ENCODE results near the gene TGM2. TPM values are rescaled to one million over a fixed set of nuclear protein-coding genes. Genes with fewer than 3 reads are reported as not detected.

TGM2 gene
- total and polyA plus RNA-seq, 7 donors = 6.5 to 104 (median 20.7) TPM

- H3K27ac ChIP-seq = no peak overlapping the region
- H3K9me3 ChIP-seq = no peaks in the 10 kb centered on the region
- intact Hi-C loops (cut with DNase I) = no loop called here
- H3K4me1 ChIP-seq = peaks cover 0 to 27% (median 22%) of the 10 kb centered on the region in 4 donors
- peaks cover 0 to 62% (median 24%) of the 10 kb centered on the region in 4 donors for H3K36me3 ChIP-seq
- peak; percentile 25 for DNase-seq
- 17 to 56% methylated on average over 12 of the region's 12 CpGs for WGBS, 2 donors
- H3K27me3 ChIP-seq = no peaks in the 10 kb centered on the region
- H3K4me3 ChIP-seq = no peak overlapping the region
- no peak for TF ChIP-seq POLR2AphosphoS5 (IDR thresholded peaks at IDR 0.05)
- TF ChIP-seq CTCF (IDR thresholded peaks at IDR 0.05) = no peak
- no peak for TF ChIP-seq POLR2A (IDR thresholded peaks at IDR 0.05)
- no peak for TF ChIP-seq EP300 (IDR thresholded peaks at IDR 0.05)
Measured at GRCh38 chr20:38139977-38140753, 24.9 kb downstream of the TGM2 start.

GRCh38 chr20:38139156-38139912 is 25.7 kb downstream of the TGM2 start:
- peaks cover 0 to 18% (median 14%) of the 10 kb centered on the region in 4 donors for H3K4me1 ChIP-seq
- no peak overlapping the region for H3K27ac ChIP-seq
- H3K9me3 ChIP-seq = no peaks in the 10 kb centered on the region
- TF ChIP-seq POLR2AphosphoS5 (IDR thresholded peaks at IDR 0.05) (no peak), CTCF (IDR thresholded peaks at IDR 0.05) (no peak), EP300 (IDR thresholded peaks at IDR 0.05) (no peak), POLR2A (IDR thresholded peaks at IDR 0.05) (no peak)
- WGBS, 2 donors = 93% methylated on average over 25 of the region's 25 CpGs
- no peak overlapping the region for H3K4me3 ChIP-seq
- peak; percentile 41 for DNase-seq
- no peaks in the 10 kb centered on the region for H3K27me3 ChIP-seq
- intact Hi-C loops (cut with DNase I) = no loop called here
- peaks cover 0 to 62% (median 24%) of the 10 kb centered on the region in 4 donors for H3K36me3 ChIP-seq

- intact Hi-C loops (cut with DNase I) = no loop called here
- Histone ChIP-seq H3K27ac (no peak overlapping the region), H3K4me1 (peaks cover 0 to 7% (median 3%) of the 10 kb centered on the region in 4 donors), H3K9me3 (no peaks in the 10 kb centered on the region), H3K36me3 (peaks cover 0 to 65% (median 26%) of the 10 kb centered on the region in 4 donors), H3K4me3 (no peak overlapping the region), H3K27me3 (no peaks in the 10 kb centered on the region)
- 94 to 95% methylated on average over 15 of the region's 15 CpGs for WGBS, 2 donors
- TF ChIP-seq POLR2A (IDR thresholded peaks at IDR 0.05) = no peak
- no peak for TF ChIP-seq EP300 (IDR thresholded peaks at IDR 0.05)
- TF ChIP-seq CTCF (IDR thresholded peaks at IDR 0.05) = no peak
- TF ChIP-seq POLR2AphosphoS5 (IDR thresholded peaks at IDR 0.05) = no peak
- peak; percentile 48 for DNase-seq
Measured at GRCh38 chr20:38138086-38138778, 26.8 kb downstream of the TGM2 start.

GRCh38 chr20:38137441-38138037 is 27.5 kb downstream of the TGM2 start:
- Histone ChIP-seq H3K27me3 (no peaks in the 10 kb centered on the region), H3K27ac (no peak overlapping the region), H3K4me1 (peaks cover 0 to under 1% (median 0%) of the 10 kb centered on the region in 4 donors), H3K36me3 (peaks cover 0 to 69% (median 29%) of the 10 kb centered on the region in 4 donors), H3K4me3 (no peak overlapping the region), H3K9me3 (no peaks in the 10 kb centered on the region)
- 92 to 95% methylated on average over 11 of the region's 11 CpGs for WGBS, 2 donors
- intact Hi-C loops (cut with DNase I) = no loop called here
- TF ChIP-seq POLR2A (IDR thresholded peaks at IDR 0.05) = no peak
- no peak for TF ChIP-seq POLR2AphosphoS5 (IDR thresholded peaks at IDR 0.05)
- TF ChIP-seq CTCF (IDR thresholded peaks at IDR 0.05) = no peak
- no peak for TF ChIP-seq EP300 (IDR thresholded peaks at IDR 0.05)
- peak; percentile 33 for DNase-seq
